ENCODE data around the gene JADE3.

DNA sequence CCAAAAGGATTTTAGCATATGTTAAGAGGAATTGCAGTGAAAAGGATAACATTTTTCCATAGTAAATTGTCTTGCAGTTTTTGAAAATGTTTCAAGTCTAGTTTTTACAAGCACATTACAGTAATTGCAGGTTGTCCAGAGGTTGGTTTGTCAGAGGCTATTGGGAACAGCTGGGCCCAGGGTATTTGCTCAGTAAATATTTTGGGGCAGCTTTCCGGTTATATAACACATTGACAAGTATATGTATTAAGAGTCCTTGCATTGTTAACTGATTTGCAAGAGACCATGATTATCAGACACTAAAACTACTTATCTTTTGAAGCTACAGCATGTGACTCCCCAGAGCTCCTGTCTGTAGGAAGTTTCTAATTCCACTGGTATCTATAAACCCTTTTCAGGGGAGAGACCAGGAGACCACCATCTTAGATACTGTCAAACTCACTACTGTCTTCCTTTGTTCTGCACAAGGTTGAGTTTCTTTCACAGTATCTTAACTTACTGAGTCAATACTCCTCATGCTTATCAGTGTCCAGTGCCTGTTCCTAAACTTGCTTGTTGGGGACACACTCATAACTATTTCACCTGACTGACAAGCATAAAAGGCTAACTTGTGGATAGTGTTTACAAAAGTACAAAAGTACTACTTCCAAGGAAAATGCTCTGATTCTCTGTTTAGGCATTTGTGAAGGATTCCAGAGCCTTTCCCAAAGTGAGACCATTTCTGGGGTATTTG, 147.1 kb downstream of the JADE3 start:
- TF ChIP-seq CTCF (IDR thresholded peaks at IDR 0.05; ENCODE audit: borderline replicate concordance, extremely low read depth, low read length, poor library complexity, severe bottlenecking) = no peak
- no peak for TF ChIP-seq EZH2 (IDR thresholded peaks at IDR 0.05; ENCODE audit: borderline replicate concordance, low read depth, low read length, severe bottlenecking)

Data from DND-41 (cell line).